Stimulated activated CD4-positive, alpha-beta T cell treated with anti-CD3 and anti-CD28 coated beads, Interleukin-4, amount 100 ng/mL, for 48 hours (primary cell): ENCODE results near the gene EWSR1.

Experiments
- DNase-seq, 2 donors: peaks; one replicate each; pipeline ENCODE4 v3.0.0-alpha.2; 2020; ENCODE audit warnings: low read depth in 2 of 2

The EWSR1 gene

GRCh38 chr22:29317827-29318454 is 49.9 kb downstream of the EWSR1 start:
- no peak for DNase-seq

DNA sequence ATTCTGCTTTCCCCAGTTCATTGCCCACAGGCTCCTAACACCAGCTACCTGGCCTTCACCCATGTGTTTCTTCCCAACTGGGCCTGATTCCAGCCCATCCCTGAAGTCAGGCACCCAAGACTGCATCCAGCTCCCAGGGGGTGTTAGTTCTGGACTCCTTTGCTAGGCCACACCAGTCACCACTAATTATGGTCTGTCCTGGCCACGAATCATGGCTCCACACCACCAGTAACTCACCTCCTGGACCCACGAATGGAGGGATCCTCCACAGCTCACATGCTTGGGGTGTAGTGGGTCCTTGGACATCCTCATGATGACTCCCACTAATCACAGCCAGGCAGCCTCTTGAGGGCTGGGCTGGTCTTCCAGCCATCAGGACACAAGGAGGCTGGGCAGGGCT is 51.0 kb downstream of the EWSR1 start:
- DNase-seq: no peak

DNA sequence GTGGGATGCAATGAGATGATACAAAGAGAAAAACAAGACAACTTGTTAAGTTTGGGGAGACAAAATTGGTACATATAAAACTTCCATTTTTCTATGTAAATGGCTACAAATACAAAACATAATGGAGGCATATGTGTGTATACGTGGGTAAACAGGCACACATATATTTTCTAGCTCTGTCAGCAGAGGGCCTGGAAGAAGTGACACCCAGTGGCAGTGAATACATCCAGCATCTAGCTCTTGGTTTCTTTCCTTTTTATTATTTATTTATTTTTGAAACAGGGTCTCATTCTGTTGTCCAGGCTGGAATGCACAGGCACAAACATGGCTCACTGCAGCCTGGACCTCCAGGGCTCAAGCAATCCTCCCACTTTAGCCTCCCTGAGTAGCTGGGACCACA is 52.5 kb downstream of the EWSR1 start:
- no peak for DNase-seq

- no peak for DNase-seq
These were observed 55.6 kb downstream of the EWSR1 start for GRCh38 chr22:29323641-29324040.

- no peak for DNase-seq
These were observed 57.3 kb downstream of the EWSR1 start for GRCh38 chr22:29325356-29325755.

- DNase-seq: no peak
These were observed 57.8 kb downstream of the EWSR1 start for GRCh38 chr22:29325785-29326315.

- DNase-seq: no peak
These were observed 58.4 kb downstream of the EWSR1 start for GRCh38 chr22:29326481-29326880.

DNA sequence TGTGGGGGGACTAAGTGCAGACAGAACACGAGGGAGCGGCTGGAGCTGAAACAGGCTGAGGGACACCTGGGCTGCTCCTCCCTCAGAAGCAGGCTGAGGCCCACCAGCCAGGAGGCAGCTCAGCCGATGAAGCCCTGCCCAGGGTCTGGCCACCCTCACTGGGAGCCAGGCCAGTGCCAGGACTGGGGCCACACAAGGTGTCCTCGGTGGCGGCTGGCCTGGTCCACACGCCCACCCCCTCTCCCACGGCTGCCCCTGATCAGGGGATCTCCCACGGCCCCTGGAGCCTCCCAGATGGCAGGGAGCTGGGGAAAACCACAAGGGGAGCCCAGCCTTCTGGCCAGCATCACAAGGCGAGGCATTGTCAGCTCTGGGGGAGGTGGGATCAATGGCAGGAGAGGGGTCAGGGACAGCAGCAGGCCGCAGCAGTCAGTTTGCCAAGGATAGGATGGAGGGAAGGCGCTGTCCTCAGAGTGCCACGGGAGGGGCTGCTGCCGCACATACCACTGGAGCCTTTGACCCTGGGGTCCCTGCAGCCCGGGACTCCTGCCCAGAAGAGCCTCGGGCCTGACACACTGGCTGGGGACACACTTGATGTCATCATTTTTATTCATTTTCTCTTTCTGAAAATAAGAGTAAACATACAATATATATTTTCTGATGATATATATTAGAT is 59.2 kb downstream of the EWSR1 start:
- DNase-seq: no peak

GRCh38 chr22:29328055-29328454 is 60.0 kb downstream of the EWSR1 start:
- DNase-seq: no peak

GRCh38 chr22:29328566-29329500 is 60.8 kb downstream of the EWSR1 start:
- no peak for DNase-seq

- DNase-seq: no peak
These were observed 61.5 kb downstream of the EWSR1 start for GRCh38 chr22:29329581-29329980.

- DNase-seq: no peak
These were observed 62.2 kb downstream of the EWSR1 start for GRCh38 chr22:29330291-29330690.

GRCh38 chr22:29330753-29331152 is 62.7 kb downstream of the EWSR1 start:
- no peak for DNase-seq

- DNase-seq: no peak
These were observed 63.1 kb downstream of the EWSR1 start for GRCh38 chr22:29331213-29331612.

- DNase-seq: no peak
These were observed 63.7 kb downstream of the EWSR1 start for GRCh38 chr22:29331658-29332300.

DNA sequence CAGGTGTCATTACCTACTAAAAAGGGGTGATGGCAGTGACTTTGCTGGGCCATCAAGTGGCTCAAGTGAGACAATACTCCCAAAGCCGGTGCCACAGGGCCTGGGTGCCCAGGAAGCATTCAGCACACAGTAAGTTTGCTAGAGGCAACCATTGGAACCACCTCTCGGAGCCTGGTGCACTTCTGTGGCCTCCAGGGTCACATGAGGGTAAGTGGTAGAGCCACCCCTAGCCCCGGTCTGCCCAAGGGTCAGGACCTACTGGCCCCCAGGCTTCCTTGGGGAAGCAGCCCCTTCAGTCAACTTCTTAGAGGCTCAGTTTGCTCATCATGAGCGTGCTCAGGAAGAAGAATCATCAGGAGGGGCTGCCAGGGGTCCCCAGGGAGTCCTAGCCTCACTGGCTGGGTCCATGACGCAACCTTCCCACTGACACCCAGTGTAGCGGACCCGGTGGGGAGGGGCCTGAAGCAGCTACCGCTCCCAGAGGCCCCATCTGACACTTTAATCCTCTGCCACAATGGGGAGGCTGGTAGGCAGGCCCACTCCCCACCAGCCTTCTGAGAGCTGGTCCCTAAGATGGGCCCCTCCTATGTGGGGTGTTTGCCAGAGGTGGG is 64.9 kb downstream of the EWSR1 start:
- DNase-seq: no peak

GRCh38 chr22:29334148-29334547 is 66.1 kb downstream of the EWSR1 start:
- no peak for DNase-seq

GRCh38 chr22:29334696-29335344 is 66.8 kb downstream of the EWSR1 start:
- no peak for DNase-seq

- no peak for DNase-seq
These were observed 67.6 kb downstream of the EWSR1 start for GRCh38 chr22:29335656-29336055.

DNA sequence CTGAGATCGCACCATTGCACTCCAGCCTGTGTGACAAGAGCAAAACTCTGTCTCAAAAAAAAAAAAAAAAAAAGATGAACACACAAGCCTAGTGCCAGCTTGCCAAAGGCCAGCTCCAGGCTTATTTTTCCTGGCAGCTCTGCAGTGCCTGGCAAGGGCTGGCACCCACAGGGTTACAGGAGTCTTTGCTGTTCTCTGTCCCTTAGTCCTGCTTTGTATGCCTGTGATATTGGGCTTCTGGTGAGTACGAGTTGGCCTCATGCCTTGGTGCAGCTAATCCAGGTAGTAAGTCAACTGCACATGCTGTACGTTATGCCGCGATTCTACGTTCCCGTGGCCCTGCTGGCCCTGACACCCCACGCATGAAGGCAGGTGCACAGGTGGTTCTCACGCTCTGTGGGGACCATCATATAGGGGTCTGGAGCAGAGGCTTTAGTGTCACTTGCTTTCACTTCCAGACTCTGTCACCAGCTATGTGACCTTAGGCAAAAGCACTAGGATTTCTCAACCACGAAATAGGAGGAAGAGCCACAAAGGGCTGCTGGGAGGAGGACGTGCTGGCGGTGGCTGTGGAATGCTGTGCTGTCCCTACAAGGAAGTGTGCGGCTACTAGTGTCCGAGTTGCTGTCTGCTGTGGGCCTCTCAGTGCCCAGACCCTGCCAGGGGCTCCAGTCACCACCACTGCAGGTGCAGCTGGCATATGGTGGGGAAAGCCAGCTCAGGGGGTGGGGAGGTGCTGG is 68.9 kb downstream of the EWSR1 start:
- DNase-seq: no peak
